GM15510 (cell line): ENCODE data around the gene PPP1R12B.

ENCODE experiments used
- POLR2A ChIP-seq: IDR thresholded peaks from 3 replicates; pipeline ENCODE4 v1.6.1; 2011; ENCODE audit warnings: borderline replicate concordance; ENCODE audit not compliant: insufficient read length; ENCODE audit errors: extremely low read depth

The PPP1R12B gene

GRCh38 chr1:202501281-202501680 lies 152.8 kb downstream of the PPP1R12B start:
- TF ChIP-seq POLR2A = no peak

- no peak for TF ChIP-seq POLR2A
Measured at GRCh38 chr1:202505356-202505755, 156.9 kb downstream of the PPP1R12B start.

GRCh38 chr1:202516434-202516877 lies 168.0 kb downstream of the PPP1R12B start:
- TF ChIP-seq POLR2A = no peak

GRCh38 chr1:202521886-202522285 lies 173.4 kb downstream of the PPP1R12B start:
- no peak for TF ChIP-seq POLR2A

GRCh38 chr1:202531472-202531811 lies 182.9 kb downstream of the PPP1R12B start:
- TF ChIP-seq POLR2A = no peak

GRCh38 chr1:202540014-202540413 lies 191.5 kb downstream of the PPP1R12B start:
- no peak for TF ChIP-seq POLR2A

- no peak for TF ChIP-seq POLR2A
Measured at GRCh38 chr1:202540448-202540847, 191.9 kb downstream of the PPP1R12B start.

GRCh38 chr1:202547215-202547614 lies 198.7 kb downstream of the PPP1R12B start:
- no peak for TF ChIP-seq POLR2A

GRCh38 chr1:202551683-202552082 lies 203.2 kb downstream of the PPP1R12B start:
- TF ChIP-seq POLR2A = no peak

GRCh38 chr1:202553560-202554038 lies 205.1 kb downstream of the PPP1R12B start:
- TF ChIP-seq POLR2A = no peak

- TF ChIP-seq POLR2A = no peak
Measured at GRCh38 chr1:202561240-202561639, 212.7 kb downstream of the PPP1R12B start.

GRCh38 chr1:202561726-202562443 lies 213.4 kb downstream of the PPP1R12B start:
- no peak for TF ChIP-seq POLR2A

GRCh38 chr1:202562444-202563060 lies 214.1 kb downstream of the PPP1R12B start:
- no peak for TF ChIP-seq POLR2A

GRCh38 chr1:202563818-202564217 lies 215.3 kb downstream of the PPP1R12B start:
- TF ChIP-seq POLR2A = no peak

- TF ChIP-seq POLR2A = no peak
Measured at GRCh38 chr1:202564958-202565495, 216.5 kb downstream of the PPP1R12B start.
